Osteoblast (primary cell): ENCODE data around the gene MAMDC4. TPM values are rescaled to one million over a fixed set of nuclear protein-coding genes. Genes with fewer than 3 reads are reported as not detected.
"Not testable (repeated sequence)": the region's sequence is repeated elsewhere in the genome, so short reads cannot be mapped to it uniquely, and the experiment has no call there.

ENCODE experiments used
- DNase-seq: peaks from one replicate; pipeline ENCODE4 v3.0.0; 2011; ENCODE audit warnings: low spot score, mixed read lengths; ENCODE audit not compliant: insufficient read length; ENCODE audit errors: missing footprints
- H2AFZ ChIP-seq: 2 replicates; pipeline ENCODE4 v1.6.0; 2011; ENCODE audit warnings: mild to moderate bottlenecking, low read length
- H3K27ac ChIP-seq: 2 replicates; pipeline ENCODE4 v1.5.1; 2011; ENCODE audit warnings: mild to moderate bottlenecking, low read depth, low read length, moderate library complexity
- H3K27me3 ChIP-seq: 2 replicates; pipeline ENCODE4 v1.6.0; 2012; ENCODE audit warnings: mild to moderate bottlenecking, control low read depth, inconsistent platforms, low read length, moderate library complexity; ENCODE audit not compliant: insufficient read depth
- H3K36me3 ChIP-seq: 2 replicates; pipeline ENCODE4 v1.5.1; 2011; ENCODE audit warnings: mild to moderate bottlenecking, low read length, control low read depth, moderate library complexity; ENCODE audit not compliant: insufficient read depth
- H3K4me1 ChIP-seq: 2 replicates; pipeline ENCODE4 v1.5.1; 2011; ENCODE audit warnings: mild to moderate bottlenecking, low read length, control low read depth, moderate library complexity; ENCODE audit not compliant: insufficient read depth
- H3K4me2 ChIP-seq: 2 replicates; pipeline ENCODE4 v1.6.0; 2011; ENCODE audit warnings: mild to moderate bottlenecking, low read length; ENCODE audit not compliant: insufficient read depth
- H3K4me3 ChIP-seq: fragments of 200-600 bp; sonication (generic); 3 replicates; pipeline ENCODE4 v1.5.1; 2012; ENCODE audit warnings: mild to moderate bottlenecking, low read length, inconsistent platforms; ENCODE audit not compliant: insufficient read depth
- H3K79me2 ChIP-seq: 2 replicates; pipeline ENCODE4 v1.6.0; 2012; ENCODE audit warnings: mild to moderate bottlenecking, low read length, control low read depth, inconsistent platforms; ENCODE audit not compliant: insufficient read depth
- H3K9me3 ChIP-seq: 2 replicates; pipeline ENCODE4 v1.5.1; 2011; ENCODE audit warnings: low read depth, low read length, control low read depth
- H4K20me1 ChIP-seq: 2 replicates; pipeline ENCODE4 v1.6.0; 2012; ENCODE audit warnings: mild to moderate bottlenecking, low read length, control low read depth; ENCODE audit not compliant: insufficient read depth
- total RNA-seq: library from RNA; depleted of rRNA; stranded (reverse); fragments of >200 nt; gene quantifications from 2 replicates; pipeline ENCODE4 v1.2.3, GENCODE V29; 2012
- TF ChIP-seq, protein P1 (sequence below): IDR thresholded peaks from 2 replicates; pipeline ENCODE4 v1.5.1; 2011; ENCODE audit warnings: mild to moderate bottlenecking, low read depth, low read length, moderate library complexity; ENCODE audit errors: extremely low read depth

The MAMDC4 gene
- total RNA-seq, 1 donor: 1.4 TPM

DNA sequence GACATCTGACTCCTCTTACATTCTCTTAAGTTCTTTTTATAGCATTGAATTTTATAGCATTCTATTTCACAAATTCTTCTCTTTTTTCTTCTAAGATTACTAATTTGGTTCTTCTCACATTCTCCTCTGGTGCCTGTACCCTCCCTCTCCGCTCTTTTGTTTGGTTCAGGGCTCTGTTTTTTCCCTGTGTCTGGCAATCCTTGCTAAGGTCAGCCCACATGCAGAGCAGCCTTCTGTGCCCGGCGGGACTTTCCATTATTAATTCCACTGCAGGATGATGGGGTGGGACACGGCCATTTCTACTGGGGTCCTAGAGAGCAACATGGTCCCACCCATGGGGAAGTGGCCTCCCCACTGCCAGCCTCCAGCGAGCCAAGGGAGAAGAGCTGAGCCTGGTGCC is 24.3 kb downstream of the MAMDC4 start:
- TF ChIP-seq, protein P1, sequence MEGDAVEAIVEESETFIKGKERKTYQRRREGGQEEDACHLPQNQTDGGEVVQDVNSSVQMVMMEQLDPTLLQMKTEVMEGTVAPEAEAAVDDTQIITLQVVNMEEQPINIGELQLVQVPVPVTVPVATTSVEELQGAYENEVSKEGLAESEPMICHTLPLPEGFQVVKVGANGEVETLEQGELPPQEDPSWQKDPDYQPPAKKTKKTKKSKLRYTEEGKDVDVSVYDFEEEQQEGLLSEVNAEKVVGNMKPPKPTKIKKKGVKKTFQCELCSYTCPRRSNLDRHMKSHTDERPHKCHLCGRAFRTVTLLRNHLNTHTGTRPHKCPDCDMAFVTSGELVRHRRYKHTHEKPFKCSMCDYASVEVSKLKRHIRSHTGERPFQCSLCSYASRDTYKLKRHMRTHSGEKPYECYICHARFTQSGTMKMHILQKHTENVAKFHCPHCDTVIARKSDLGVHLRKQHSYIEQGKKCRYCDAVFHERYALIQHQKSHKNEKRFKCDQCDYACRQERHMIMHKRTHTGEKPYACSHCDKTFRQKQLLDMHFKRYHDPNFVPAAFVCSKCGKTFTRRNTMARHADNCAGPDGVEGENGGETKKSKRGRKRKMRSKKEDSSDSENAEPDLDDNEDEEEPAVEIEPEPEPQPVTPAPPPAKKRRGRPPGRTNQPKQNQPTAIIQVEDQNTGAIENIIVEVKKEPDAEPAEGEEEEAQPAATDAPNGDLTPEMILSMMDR: no peak
- Histone ChIP-seq H3K27ac (no peak overlapping the region), H3K4me3 (no peak overlapping the region), H3K9me3 (no peaks in the 10 kb centered on the region), H2AFZ (no peak overlapping the region), H3K79me2 (no peaks in the 10 kb centered on the region), H3K4me1 (peaks cover under 1% of the 10 kb centered on the region), H3K4me2 (no peak overlapping the region), H3K36me3 (no peaks in the 10 kb centered on the region), H3K27me3 (no peaks in the 10 kb centered on the region), H4K20me1 (no peaks in the 10 kb centered on the region)
- DNase-seq: no peak

DNA sequence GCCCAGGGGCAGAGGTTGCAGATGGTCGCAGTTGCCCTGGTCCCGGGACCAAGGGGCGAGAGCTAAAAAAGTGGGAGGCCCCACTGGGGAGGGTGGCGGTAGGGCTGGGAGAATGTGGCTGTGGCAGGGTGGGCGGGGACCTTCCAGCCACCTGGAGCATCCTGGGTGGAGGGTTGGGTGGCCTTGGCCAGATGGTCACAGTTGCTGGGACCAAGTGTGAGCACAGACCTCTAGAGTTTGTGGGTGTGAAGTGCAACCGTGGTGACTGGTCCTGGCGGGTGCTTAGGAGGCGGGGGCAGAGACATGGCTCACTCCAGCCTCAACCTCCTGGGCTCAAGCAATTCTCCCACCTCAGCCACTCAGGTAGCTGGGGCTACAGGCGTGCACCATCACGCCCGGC is 28.5 kb downstream of the MAMDC4 start:
- Histone ChIP-seq H3K27me3 (no peaks in the 10 kb centered on the region), H3K9me3 (no peaks in the 10 kb centered on the region), H3K27ac (no peak overlapping the region), H3K4me1 (peaks cover 14% of the 10 kb centered on the region), H3K79me2 (no peaks in the 10 kb centered on the region), H2AFZ (no peak overlapping the region), H4K20me1 (no peaks in the 10 kb centered on the region), H3K4me3 (no peak overlapping the region), H3K4me2 (no peak overlapping the region), H3K36me3 (no peaks in the 10 kb centered on the region)
- TF ChIP-seq, protein P1: no peak
- peak; percentile 39 for DNase-seq

DNA sequence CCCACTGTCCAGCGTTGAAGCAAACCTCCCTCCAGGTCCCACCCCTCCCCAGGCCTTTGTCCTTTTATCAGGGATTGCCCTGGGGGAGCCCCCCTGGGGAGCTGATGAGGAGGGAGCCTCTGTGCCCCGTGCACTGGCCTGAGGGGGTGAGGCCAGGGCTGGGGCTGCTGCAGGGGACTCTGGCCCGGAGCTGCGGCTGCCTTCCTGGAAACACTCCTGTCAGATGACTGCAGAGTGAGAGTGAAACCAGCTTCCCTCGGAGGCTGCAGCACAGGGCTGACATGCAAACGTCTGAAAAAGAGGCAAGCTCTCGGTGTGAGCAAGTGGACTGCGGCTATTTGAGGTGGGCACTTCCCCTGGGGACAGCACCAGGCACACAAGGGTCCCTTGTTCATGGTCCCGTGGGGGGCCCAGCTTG is 29.6 kb downstream of the MAMDC4 start:
- no peaks in the 10 kb centered on the region for H3K9me3 ChIP-seq
- H4K20me1 ChIP-seq: no peaks in the 10 kb centered on the region
- peak overlapping the region; percentile 83 for H2AFZ ChIP-seq
- DNase-seq: peak; percentile 91
- H3K27ac ChIP-seq: peak overlapping the region; percentile 59
- H3K4me3 ChIP-seq: peak overlapping the region; percentile 67
- H3K4me1 ChIP-seq: peaks cover 17% of the 10 kb centered on the region
- H3K27me3 ChIP-seq: no peaks in the 10 kb centered on the region
- peaks cover 2% of the 10 kb centered on the region for H3K79me2 ChIP-seq
- TF ChIP-seq, protein P1: no peak
- no peaks in the 10 kb centered on the region for H3K36me3 ChIP-seq
- H3K4me2 ChIP-seq: peak overlapping the region; percentile 84

GRCh38 chr9:136882109-136882946 is 30.2 kb downstream of the MAMDC4 start:
- no peaks in the 10 kb centered on the region for H4K20me1 ChIP-seq
- H3K9me3 ChIP-seq: no peaks in the 10 kb centered on the region
- peak overlapping the region; percentile 59 for H3K27ac ChIP-seq
- peaks cover 17% of the 10 kb centered on the region for H3K4me1 ChIP-seq
- peaks cover 8% of the 10 kb centered on the region for H3K79me2 ChIP-seq
- peak; percentile 99 for DNase-seq
- peak overlapping the region; percentile 84 for H3K4me2 ChIP-seq
- peak overlapping the region; percentile 83 for H2AFZ ChIP-seq
- peak overlapping the region; percentile 67 for H3K4me3 ChIP-seq
- TF ChIP-seq, protein P1: no peak
- no peaks in the 10 kb centered on the region for H3K27me3 ChIP-seq
- no peaks in the 10 kb centered on the region for H3K36me3 ChIP-seq

DNA sequence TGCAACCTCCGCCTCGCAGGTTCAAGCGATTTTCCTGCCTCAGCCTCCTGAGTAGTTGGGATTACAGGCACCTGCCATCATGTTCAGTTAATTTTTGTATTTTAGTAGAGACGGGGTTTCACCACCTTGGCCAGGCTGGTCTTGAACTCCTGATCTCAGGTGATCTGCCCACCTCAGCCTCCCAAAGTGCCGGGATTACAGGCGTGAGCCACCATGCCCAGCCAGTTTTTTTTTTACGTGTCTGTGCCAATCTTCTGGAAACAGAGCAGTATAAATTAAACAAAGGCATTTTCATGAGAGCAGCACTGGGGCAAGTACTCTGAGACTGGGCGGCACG is 30.8 kb downstream of the MAMDC4 start:
- not testable (repeated sequence) for DNase-seq, H3K36me3 ChIP-seq, H4K20me1 ChIP-seq, H3K9me3 ChIP-seq, H3K4me3 ChIP-seq, H3K27me3 ChIP-seq
- Histone ChIP-seq H3K79me2 (peaks cover 12% of the 10 kb centered on the region), H3K27ac (peak overlapping the region; percentile 8), H2AFZ (peak overlapping the region; percentile 83), H3K4me2 (peak overlapping the region; percentile 84), H3K4me1 (peaks cover 19% of the 10 kb centered on the region)

DNA sequence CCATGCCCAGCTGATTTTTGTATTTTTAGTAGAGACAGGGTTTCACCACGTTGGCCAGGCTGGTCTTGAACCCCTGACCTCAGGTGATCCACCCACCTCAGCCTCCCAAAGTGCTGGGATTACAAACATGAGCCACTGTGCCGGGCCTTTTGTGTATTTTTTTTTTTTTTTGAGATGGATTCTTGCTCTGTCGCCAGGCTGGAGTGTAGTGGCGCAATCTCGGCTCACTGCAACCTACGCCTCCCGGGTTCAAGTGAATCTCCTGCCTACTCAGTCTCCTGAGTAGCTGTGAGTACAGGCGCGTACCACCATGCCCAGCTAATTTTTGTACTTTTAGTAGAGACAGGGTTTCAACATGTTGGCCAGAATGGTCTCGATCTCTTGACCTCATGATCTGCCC is 31.5 kb downstream of the MAMDC4 start:
- peaks cover 19% of the 10 kb centered on the region for H3K4me1 ChIP-seq
- H3K79me2 ChIP-seq: peaks cover 20% of the 10 kb centered on the region
- not testable (repeated sequence) for H3K27ac ChIP-seq

More for the DNA sequence above, 31.5 kb downstream of the MAMDC4 start:
- not testable (repeated sequence) for DNase-seq, H3K4me2 ChIP-seq, H3K9me3 ChIP-seq, H3K27me3 ChIP-seq, H3K4me3 ChIP-seq, H3K36me3 ChIP-seq, H2AFZ ChIP-seq, H4K20me1 ChIP-seq
